NB4 (cell line): Measurements from ENCODE around the gene SLC12A7.

Experiments used
- MYC ChIP-seq: IDR thresholded peaks from 2 replicates; pipeline ENCODE4 v1.6.1; 2011; ENCODE audit warnings: low read depth, low read length
- POLR2A ChIP-seq: IDR thresholded peaks from 2 replicates; pipeline ENCODE4 v1.6.1; 2011; ENCODE audit warnings: mild to moderate bottlenecking; ENCODE audit not compliant: insufficient read length; ENCODE audit errors: extremely low read depth
- TF ChIP-seq, protein P1 (sequence below): IDR thresholded peaks from one replicate; pipeline ENCODE4 v1.5.1; 2012; ENCODE audit warnings: low read depth, low read length

DNA sequence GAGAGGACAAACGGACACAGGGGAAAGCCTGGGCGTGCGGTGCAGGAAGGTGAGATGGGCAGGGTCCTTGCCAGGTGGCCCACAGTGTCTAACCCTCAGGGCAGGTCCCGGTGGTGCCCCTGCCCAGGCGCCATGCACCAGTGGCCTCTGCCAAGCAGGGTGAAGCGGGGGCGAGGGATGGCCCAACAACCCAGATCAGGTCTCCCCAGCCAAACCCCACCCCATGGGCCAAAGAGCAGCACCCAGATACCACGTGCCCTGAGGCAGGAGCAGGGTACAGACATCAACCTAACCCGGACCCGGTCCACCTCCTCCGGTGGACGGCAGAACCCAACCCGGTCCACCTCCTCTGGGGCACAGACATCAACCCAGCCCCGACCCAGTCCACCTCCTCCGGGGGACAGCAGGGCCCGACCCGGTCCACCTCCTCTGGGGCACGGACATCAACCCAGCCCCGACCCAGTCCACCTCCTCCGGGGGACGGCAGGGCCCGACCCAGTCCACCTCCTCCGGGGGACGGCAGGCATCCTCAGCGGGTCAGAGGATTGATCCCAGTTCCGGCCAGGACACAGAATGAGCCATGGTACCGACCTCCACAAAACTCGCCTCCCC lies 12.8 kb downstream of the SLC12A7 start:
- TF ChIP-seq POLR2A (no peak), MYC (no peak)
- TF ChIP-seq, protein P1, sequence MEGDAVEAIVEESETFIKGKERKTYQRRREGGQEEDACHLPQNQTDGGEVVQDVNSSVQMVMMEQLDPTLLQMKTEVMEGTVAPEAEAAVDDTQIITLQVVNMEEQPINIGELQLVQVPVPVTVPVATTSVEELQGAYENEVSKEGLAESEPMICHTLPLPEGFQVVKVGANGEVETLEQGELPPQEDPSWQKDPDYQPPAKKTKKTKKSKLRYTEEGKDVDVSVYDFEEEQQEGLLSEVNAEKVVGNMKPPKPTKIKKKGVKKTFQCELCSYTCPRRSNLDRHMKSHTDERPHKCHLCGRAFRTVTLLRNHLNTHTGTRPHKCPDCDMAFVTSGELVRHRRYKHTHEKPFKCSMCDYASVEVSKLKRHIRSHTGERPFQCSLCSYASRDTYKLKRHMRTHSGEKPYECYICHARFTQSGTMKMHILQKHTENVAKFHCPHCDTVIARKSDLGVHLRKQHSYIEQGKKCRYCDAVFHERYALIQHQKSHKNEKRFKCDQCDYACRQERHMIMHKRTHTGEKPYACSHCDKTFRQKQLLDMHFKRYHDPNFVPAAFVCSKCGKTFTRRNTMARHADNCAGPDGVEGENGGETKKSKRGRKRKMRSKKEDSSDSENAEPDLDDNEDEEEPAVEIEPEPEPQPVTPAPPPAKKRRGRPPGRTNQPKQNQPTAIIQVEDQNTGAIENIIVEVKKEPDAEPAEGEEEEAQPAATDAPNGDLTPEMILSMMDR, result no peak
